ENCODE data around the gene VWA3B.

Gene VWA3B

GRCh38 chr2:98175811-98176210, 88.8 kb downstream of the VWA3B start:
- FAIRE-seq: no peak

GRCh38 chr2:98177286-98177685, 90.3 kb downstream of the VWA3B start:
- FAIRE-seq: no peak

- FAIRE-seq: no peak
Measured at GRCh38 chr2:98177986-98178385, 91.0 kb downstream of the VWA3B start.

DNA sequence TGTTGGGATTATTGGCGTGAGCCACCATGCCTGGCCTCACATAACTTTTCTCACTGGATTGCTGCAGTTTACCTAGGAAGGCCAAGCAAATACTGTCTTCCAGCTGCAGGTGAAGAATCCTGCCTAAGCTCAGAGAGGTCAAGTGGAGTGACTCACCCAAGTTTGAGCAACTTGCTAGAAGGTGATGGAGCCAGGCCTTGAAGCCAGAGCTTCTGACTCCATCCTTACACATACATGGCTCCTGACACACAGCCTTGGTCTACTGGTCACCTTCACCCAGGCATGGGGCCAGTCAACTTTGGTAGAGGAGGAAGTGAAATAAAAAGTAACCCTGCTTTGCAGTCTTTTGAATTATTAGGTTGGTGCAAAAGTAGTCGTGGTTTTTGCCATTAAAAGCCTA, 93.5 kb downstream of the VWA3B start:
- no peak for FAIRE-seq

DNA sequence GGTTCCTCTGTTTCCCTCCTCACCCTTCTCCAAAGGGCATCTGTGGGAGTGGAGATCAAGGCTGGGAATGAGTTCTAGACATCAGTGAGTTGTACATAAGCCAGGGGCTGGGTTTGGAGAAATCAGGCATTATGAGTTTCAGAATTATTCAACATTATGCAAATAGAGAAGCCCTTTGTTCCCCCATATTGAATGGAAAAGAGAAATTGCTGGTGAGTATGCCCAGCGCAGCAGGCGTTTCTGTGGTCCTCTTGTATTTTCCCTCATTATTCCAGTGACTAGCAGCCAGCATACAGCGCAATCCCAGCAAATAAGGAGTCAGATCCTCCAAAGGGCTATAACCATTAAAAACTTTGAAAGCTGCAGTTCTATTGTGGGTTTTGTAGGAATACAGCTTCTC, 94.4 kb downstream of the VWA3B start:
- FAIRE-seq: no peak

GRCh38 chr2:98185801-98186200, 98.8 kb downstream of the VWA3B start:
- no peak for FAIRE-seq

DNA sequence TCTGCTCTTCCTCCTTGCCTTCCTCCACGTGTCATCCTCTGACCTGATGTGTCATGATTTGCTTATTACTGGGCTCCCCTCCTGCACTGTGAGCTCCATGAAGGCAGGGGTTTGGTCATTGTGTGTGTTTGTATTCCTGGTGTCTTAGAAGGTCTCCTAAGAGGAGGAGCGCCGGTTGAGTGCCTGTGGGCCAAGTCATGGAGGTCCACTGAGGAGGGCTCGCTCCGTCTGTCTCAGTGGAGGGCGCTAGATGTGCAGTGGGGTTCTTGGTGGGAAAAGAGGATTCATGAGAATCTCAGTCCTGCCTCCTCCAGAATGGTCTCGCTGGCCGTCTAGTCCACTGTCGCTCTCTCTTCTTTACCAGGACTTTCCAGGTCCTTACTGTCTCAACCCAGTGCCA, 100.2 kb downstream of the VWA3B start:
- FAIRE-seq: no peak

DNA sequence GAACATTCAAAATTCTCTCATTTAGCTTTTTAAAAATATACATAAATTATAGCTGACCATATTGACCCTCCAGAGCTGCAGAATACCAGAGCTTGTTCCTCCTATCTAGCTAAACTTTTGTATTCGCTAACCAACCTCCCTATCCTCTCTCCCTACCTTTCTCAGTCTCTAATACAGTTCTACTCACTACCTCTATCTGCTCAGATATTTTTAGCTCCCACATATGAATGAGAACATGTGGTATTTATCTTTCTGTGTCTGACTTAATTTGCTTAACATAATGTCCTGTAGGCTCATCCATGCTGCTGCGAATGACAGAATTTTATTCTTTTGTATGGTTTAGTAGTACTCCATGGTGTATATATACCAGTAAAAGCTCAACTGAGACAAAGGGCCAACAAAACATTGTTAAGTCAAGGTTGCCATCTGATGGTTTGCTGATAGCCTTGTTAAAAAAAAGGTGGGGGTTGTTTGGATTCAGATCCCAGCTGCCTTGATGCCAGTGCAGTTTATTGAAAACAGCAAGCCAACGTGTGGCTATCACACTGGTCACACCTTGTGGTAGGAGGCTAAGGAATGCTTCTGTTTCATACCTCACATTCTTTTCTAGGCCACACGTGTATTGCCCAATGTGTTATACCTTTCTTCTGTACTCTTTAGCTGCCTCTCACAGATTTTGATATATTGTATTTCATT, 101.5 kb downstream of the VWA3B start:
- FAIRE-seq: no peak

GRCh38 chr2:98191883-98192282, 104.9 kb downstream of the VWA3B start:
- FAIRE-seq: no peak

DNA sequence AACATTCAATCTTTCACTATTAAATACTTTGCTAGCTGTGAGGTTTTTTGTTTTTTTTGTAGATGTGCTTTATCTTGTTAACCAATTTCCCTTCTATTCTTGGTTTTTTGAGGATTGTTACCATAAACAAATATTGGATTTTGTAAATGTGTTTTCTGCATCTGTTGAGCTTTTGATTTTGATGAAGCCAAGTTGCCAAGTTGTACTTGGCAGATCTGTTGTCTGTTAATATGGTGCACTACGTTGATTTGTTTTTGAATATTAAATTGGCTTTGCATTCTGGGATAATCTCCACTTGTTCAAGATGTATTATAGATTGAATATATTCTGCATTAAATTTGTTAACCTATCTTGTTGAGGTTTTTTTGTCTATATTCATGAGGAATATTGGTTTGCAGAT, 114.6 kb downstream of the VWA3B start:
- FAIRE-seq: no peak

DNA sequence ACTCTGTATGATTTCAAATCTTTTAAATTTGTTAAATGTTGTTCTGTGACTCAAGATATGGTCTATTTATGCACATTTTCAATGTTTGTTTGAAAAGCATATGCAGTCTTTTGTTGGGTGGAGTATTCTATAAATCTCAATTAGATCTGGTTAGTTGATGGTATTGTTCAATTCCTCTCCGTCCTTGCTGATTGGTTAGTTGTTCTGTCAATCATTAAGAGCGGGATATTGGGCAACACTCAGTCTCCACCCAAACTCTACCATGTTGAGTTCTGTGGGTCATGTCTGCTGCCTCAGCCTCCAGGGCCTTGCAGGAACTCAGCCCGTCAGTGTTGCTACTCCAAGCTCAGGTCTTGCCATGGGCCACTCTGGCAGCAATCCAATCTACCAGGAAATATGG, 118.9 kb downstream of the VWA3B start:
- no peak for FAIRE-seq

DNA sequence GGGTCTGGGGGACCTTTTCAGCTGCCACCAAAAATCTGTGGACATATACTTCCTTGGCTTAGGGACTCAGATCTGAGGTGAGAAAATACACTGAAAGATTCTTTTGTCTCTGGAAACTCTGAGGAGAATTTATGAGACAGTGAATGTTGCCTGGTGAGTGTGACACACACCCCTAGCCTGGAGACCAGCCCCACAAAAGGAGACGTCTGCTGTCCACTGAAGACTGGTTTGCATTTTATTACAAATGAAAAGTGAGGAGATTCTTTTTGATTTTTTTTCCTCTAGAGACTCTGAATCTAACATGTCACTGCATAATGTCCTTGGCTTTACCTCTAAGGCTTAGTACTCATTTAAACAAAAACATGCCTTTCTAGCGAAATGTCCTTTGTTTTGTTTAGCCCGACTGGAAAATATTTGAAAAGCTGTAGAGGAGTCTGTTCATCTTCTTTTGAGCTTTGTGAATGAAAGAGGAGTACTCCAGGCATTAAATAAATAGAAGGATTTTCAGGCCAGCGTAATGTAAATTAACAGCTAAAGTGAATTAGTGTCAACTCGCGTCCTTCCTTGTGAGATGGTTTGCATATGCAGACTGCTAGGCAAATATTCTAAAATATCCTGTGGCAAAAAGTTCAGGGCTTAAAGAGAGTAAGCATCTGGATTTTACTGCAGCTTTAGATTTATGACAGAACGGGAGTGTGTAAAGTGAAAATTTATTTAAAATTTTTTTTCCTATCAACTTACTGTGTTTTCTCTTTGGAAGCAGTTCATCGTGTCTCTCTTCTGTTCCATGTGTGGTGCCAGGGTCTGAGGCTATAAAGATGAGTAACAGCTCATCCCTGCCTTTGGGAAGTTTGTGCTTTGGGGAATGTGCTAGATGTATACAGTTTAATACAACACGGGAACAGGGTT, 125.4 kb downstream of the VWA3B start:
- no peak for FAIRE-seq

GRCh38 chr2:98216616-98217015, 129.6 kb downstream of the VWA3B start:
- FAIRE-seq: no peak

DNA sequence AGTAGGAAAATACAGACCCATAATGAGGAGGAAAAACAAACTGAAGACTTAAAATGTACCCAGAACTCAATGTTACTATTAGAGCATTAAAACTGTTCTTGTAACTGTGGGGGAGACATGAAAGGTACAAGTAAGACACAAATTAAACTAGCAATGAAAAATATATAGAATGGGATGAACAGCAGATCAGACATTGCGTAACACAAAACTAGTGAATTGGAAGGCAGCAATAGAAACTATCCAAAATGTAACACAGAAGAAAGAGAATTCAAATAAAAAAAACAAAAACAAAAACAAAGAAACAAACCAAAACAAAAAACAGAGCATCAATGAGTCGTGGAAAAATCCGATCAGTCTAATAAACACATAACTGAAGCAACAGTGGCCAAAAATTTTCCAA, 132.2 kb downstream of the VWA3B start:
- no peak for FAIRE-seq

DNA sequence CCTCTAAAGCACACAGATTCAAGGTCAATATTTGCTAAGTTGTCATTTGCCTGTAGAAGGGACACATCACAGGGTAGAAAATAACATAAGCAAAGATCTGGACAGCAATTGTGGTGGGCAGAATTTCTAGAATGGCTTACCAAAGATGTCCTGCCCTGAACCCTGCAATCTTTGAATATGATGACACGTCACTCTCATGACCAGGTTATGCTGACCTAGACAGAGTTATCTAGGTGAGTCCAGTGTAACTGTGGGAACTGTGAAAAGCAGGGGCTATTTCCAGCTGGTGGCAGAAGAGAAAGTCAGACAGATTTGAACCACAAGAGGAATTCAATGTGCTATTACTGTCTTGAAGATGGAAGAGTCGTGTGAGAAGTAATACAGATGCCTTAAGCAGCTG, 147.0 kb downstream of the VWA3B start:
- no peak for FAIRE-seq

- FAIRE-seq: no peak
Measured at GRCh38 chr2:98234776-98235175, 147.8 kb downstream of the VWA3B start.

DNA sequence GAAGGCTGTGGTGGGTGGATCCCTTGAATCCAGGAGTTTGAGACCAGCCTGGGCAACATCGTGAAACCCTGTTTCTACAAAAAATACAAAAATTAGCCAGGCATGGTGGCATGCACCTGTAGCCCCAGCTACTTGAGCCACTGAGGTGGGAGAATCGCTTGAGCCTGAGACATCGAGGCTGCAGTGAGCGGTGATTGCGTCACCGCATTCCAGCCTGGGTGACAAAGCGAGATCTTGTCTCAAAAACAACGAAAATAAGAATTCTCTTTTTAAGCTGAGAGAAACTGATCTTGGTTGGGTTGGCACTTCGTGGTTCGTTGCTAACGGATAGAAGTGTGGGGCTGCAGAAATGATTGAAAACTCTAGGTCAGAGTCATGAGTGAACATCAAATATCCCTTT, 150.0 kb downstream of the VWA3B start:
- FAIRE-seq: no peak

- no peak for FAIRE-seq
Measured at GRCh38 chr2:98240786-98241398, 153.9 kb downstream of the VWA3B start.

- FAIRE-seq: no peak
Measured at GRCh38 chr2:98241592-98241991, 154.6 kb downstream of the VWA3B start.

DNA sequence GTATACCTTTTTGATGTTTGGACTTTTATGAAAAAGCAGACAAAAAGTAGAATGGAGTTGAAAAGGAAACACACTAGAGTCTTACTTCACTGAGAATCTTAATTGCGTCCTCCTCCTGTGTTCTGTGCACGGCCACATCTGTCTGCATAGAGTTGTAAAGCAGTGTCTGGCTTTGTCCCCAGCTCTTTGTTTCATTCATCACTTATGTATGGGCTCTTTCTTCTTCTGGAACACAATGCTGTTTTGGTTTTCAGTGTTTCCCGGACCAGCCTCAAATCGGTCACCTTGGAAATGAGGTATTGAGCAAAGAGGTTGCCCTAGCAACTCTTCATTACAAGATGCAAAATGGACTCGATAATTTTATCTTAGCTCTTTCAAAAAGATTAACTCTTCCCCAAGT, 155.0 kb downstream of the VWA3B start:
- FAIRE-seq: no peak

DNA sequence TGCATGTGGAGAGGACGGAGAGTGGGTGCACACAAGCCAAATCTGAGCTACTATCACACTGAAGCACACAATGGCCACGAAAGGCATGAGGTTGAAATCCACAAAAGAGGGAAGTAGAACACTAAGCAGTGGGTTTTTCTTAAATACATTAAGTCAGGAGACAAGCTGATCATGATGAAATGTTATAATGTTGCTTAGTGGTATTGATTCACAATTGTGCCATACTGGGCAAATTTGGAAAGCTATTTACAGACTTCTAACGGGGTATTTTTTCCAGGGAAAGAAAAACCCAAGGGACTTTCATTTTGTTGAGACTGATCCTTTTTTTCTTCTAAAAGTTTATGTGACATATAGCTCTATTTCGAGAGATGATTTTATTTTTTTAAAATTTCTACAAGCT, 158.5 kb downstream of the VWA3B start:
- no peak for FAIRE-seq

- FAIRE-seq: no peak
Measured at GRCh38 chr2:98247383-98247782, 160.4 kb downstream of the VWA3B start.

DNA sequence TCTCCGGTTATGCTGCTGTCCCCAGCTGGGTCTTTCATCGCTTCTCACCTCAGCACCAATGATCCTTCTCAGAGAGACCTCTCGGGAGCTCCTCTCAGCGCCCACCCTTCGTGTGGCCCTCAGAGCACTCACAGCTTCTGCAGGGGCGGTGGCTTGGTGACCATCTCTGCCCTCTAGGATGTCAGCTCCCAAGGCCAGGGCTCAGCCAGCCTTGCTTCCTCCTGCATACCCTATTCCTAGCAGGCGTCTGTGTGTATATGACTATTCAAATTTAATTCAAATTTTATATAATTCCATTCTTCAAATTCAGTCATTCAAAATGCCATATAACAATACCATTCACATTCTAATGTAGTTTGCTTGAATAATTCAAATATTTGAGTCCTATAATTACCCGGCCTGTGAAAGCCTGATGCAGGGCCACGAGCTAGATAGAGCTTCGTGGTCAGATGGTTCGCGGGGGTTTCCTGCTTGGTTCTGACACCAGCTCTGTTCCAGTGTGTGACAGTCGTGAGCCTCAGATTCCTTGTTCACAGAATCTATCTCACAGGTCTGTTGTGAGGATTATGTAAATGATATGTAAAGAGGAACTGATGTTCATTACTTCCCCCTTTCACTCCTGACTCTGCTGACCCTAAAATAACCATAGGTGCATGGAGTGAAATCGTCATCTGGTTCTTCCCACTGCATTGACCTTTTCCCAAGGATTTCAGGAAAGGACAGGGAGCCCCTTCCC, 165.2 kb downstream of the VWA3B start:
- FAIRE-seq: no peak
